HepG2 (cell line): ENCODE measurements around the gene SLC25A11. TPM values are rescaled to one million over a fixed set of nuclear protein-coding genes. Genes with fewer than 3 reads are reported as not detected.
A peak's percentile ranks its signal among the peaks of the same experiment; 100 is the strongest.

Source experiments
- ARID4A ChIP-seq: sonication (generic); formaldehyde crosslinking; IDR thresholded peaks from 2 replicates; pipeline ENCODE4 v1.5.0; 2020; ENCODE audit warnings: mild to moderate bottlenecking, missing genetic modification reagents, borderline replicate concordance
- FIP1L1 ChIP-seq: fragments of 200-400 bp; formaldehyde crosslinking; IDR thresholded peaks from 2 replicates; pipeline ENCODE4 v1.6.1; 2018; ENCODE audit warnings: low read depth, mild to moderate bottlenecking, low read length, moderate library complexity, borderline replicate concordance; ENCODE audit not compliant: insufficient read depth
- GATA4 ChIP-seq: sonication (generic); IDR thresholded peaks from 2 replicates; pipeline ENCODE4 v1.6.1; 2016; ENCODE audit warnings: antibody characterized with exemption, low read depth, borderline replicate concordance
- POLR2G ChIP-seq: fragments of 200-400 bp; formaldehyde crosslinking; IDR thresholded peaks from 2 replicates; pipeline ENCODE4 v1.6.1; 2018; ENCODE audit warnings: mild to moderate bottlenecking, low read depth, low read length, moderate library complexity
- SIN3A ChIP-seq: IDR thresholded peaks from 2 replicates; pipeline ENCODE4 v1.6.1; 2011; ENCODE audit warnings: low read depth, mild to moderate bottlenecking, control low read depth, low read length, borderline replicate concordance
- SMYD3 ChIP-seq: sonication (generic); formaldehyde crosslinking; IDR thresholded peaks from 2 replicates; pipeline ENCODE4 v1.8.1; 2023; ENCODE audit warnings: mild to moderate bottlenecking, missing genetic modification reagents
- polyA plus RNA-seq, 8 experiments: library from polyadenylated mRNA; depleted of rRNA in 3 of 8; stranded (reverse) in 7 of 8; unstranded in 1 of 8; fragments of >200 nt; fragmentation: Illumina TruSeq in 4 of 8; extraction: Trizol in 4 of 8; gene quantifications; 2 replicates each; pipeline versions ENCODE4 v1.2.1 to v1.2.3, GENCODE V29; 2011 to 2016; ENCODE audit warnings: low read depth in 4 of 8, missing spikeins in 1 of 8, mixed read lengths in 1 of 8; ENCODE audit not compliant: insufficient read depth in 1 of 8
- total RNA-seq, 5 experiments: library from RNA; depleted of rRNA; stranded (reverse); fragments of >200 nt; fragmentation: Illumina TruSeq; extraction: Trizol; gene quantifications; 2 replicates each; pipeline ENCODE4 v1.2.3, GENCODE V29; 2016; ENCODE audit warnings: low read depth in 1 of 5
- TF ChIP-seq, protein P1 (sequence below): sonication (generic); formaldehyde crosslinking; IDR thresholded peaks from 2 replicates; pipeline ENCODE4 v1.4.0; 2020; ENCODE audit warnings: missing genetic modification reagents, borderline replicate concordance

SLC25A11 gene
- total and polyA plus RNA-seq, 2 of the 13 experiments (the other 11 are each of a cell fraction or from before 2014, with no cell fraction given): 35.4 to 47.2 TPM

GRCh38 chr17:4945176-4945943 is 5.5 kb upstream of the SLC25A11 start (continued):
- TF ChIP-seq, protein P1, sequence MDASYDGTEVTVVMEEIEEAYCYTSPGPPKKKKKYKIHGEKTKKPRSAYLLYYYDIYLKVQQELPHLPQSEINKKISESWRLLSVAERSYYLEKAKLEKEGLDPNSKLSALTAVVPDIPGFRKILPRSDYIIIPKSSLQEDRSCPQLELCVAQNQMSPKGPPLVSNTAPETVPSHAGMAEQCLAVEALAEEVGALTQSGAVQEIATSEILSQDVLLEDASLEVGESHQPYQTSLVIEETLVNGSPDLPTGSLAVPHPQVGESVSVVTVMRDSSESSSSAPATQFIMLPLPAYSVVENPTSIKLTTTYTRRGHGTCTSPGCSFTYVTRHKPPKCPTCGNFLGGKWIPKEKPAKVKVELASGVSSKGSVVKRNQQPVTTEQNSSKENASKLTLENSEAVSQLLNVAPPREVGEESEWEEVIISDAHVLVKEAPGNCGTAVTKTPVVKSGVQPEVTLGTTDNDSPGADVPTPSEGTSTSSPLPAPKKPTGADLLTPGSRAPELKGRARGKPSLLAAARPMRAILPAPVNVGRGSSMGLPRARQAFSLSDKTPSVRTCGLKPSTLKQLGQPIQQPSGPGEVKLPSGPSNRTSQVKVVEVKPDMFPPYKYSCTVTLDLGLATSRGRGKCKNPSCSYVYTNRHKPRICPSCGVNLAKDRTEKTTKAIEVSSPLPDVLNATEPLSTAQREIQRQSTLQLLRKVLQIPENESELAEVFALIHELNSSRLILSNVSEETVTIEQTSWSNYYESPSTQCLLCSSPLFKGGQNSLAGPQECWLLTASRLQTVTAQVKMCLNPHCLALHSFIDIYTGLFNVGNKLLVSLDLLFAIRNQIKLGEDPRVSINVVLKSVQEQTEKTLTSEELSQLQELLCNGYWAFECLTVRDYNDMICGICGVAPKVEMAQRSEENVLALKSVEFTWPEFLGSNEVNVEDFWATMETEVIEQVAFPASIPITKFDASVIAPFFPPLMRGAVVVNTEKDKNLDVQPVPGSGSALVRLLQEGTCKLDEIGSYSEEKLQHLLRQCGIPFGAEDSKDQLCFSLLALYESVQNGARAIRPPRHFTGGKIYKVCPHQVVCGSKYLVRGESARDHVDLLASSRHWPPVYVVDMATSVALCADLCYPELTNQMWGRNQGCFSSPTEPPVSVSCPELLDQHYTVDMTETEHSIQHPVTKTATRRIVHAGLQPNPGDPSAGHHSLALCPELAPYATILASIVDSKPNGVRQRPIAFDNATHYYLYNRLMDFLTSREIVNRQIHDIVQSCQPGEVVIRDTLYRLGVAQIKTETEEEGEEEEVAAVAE (CRISPR knock-in tag): 0 out of 2 replicates have a peak, but pooled peaks have one; percentile 18
- TF ChIP-seq SIN3A: no peak
- TF ChIP-seq POLR2G: peak; percentile 53
- no peak for TF ChIP-seq SMYD3 (CRISPR knock-in tag)
- peak; percentile 41; the same call in 1 of the 2 replicates for TF ChIP-seq GATA4
- peak; percentile 62; the same call in 1 of the 2 replicates for TF ChIP-seq FIP1L1
- TF ChIP-seq ARID4A (CRISPR knock-in tag): 0 out of 2 replicates have a peak, but pooled peaks have one; percentile 26
